MCF 10A (cell line): Measurements from ENCODE around the gene PTAFR. TPM values are rescaled to one million over a fixed set of nuclear protein-coding genes. Genes with fewer than 3 reads are reported as not detected.
A peak's percentile ranks its signal among the peaks of the same experiment; 100 is the strongest.

Experiments
- BruUV-seq: library from RNA; stranded (reverse); fragments of 400-500 nt; replicated peaks from 2 replicates; lab custom pipeline; 2021; lab: Mats Ljungman, UMichigan
- CTCF ChIA-PET: fragments of 300-600 bp; sonication (Branson Sonifier 250); formaldehyde crosslinking; extraction: SDS; loops from one replicate; lab custom pipeline; 2021; ENCODE audit warnings: antibody characterized with exemption, inconsistent platforms; lab: Yijun Ruan, JAX
- POLR2A ChIA-PET: fragments of 300-600, 350-650 bp; sonication (Branson Sonifier 250); formaldehyde crosslinking; extraction: SDS; loops from one replicate; lab custom pipeline; 2020; ENCODE audit warnings: antibody characterized with exemption, inconsistent platforms; lab: Yijun Ruan, JAX
- DNase-seq: peaks from one replicate; pipeline ENCODE4 v3.0.0-alpha.2; 2018; ENCODE audit not compliant: unreplicated experiment
- H3K27ac Mint-ChIP-seq: one replicate; pipeline ENCODE4 v1.8.0; 2022; ENCODE audit warnings: mild to moderate bottlenecking, low read depth, mixed read lengths; ENCODE audit not compliant: unreplicated experiment
- H3K27me3 Mint-ChIP-seq: one replicate; pipeline ENCODE4 v1.8.0; 2022; ENCODE audit warnings: mixed read lengths; ENCODE audit not compliant: insufficient read depth, unreplicated experiment
- H3K36me3 Mint-ChIP-seq: one replicate; pipeline ENCODE4 v1.8.0; 2022; ENCODE audit warnings: mild to moderate bottlenecking, moderate library complexity, mixed read lengths; ENCODE audit not compliant: insufficient read depth, unreplicated experiment
- H3K4me1 Mint-ChIP-seq: one replicate; pipeline ENCODE4 v1.8.0; 2022; ENCODE audit warnings: mixed read lengths; ENCODE audit not compliant: insufficient read depth, unreplicated experiment
- H3K4me3 Mint-ChIP-seq: one replicate; pipeline ENCODE4 v1.8.0; 2022; ENCODE audit warnings: mild to moderate bottlenecking, moderate library complexity, mixed read lengths; ENCODE audit not compliant: unreplicated experiment
- H3K9me3 Mint-ChIP-seq: one replicate; pipeline ENCODE4 v1.8.0; 2022; ENCODE audit warnings: mixed read lengths; ENCODE audit not compliant: unreplicated experiment
- intact Hi-C: fragments of 100-400 bp; cut with micrococcal nuclease; formaldehyde crosslinking; loops from 2 replicates; pipeline ENCODE4 v1.14.1; 2022
- total RNA-seq: library from RNA; stranded (reverse); gene quantifications from 2 replicates; pipeline ENCODE4 v1.2.3, GENCODE V29; 2022
- TF ChIP-seq, protein P1 (sequence below): fragments of 200-600 bp; IDR thresholded peaks from one replicate; pipeline ENCODE4 v1.8.0; 2022; ENCODE audit warnings: antibody characterized with exemption, mild to moderate bottlenecking; ENCODE audit not compliant: unreplicated experiment

PTAFR gene
- total RNA-seq, 1 experiment from 2014 or later: 1.6 TPM

GRCh38 chr1:28147264-28148094, 29.0 kb downstream of the PTAFR start:
- no peaks in the 10 kb centered on the region for H3K9me3 Mint-ChIP-seq
- H3K4me1 Mint-ChIP-seq: peaks cover 6% of the 10 kb centered on the region
- ChIA-PET CTCF (interaction anchor here (0.7 kb wide), 1 partner anchor 56 kb away, joined by 3 read pairs; no protein-coding TSS in a partner anchor), POLR2A (interaction anchor here (0.7 kb wide), 1 partner anchor 46 kb away, joined by 4 read pairs; no protein-coding TSS in a partner anchor)
- BruUV-seq: no TSS peak
- no peak overlapping the region for H3K27ac Mint-ChIP-seq
- DNase-seq: no peak
- intact Hi-C loops: no loop called here
- no peaks in the 10 kb centered on the region for H3K36me3 Mint-ChIP-seq
- TF ChIP-seq, protein P1, sequence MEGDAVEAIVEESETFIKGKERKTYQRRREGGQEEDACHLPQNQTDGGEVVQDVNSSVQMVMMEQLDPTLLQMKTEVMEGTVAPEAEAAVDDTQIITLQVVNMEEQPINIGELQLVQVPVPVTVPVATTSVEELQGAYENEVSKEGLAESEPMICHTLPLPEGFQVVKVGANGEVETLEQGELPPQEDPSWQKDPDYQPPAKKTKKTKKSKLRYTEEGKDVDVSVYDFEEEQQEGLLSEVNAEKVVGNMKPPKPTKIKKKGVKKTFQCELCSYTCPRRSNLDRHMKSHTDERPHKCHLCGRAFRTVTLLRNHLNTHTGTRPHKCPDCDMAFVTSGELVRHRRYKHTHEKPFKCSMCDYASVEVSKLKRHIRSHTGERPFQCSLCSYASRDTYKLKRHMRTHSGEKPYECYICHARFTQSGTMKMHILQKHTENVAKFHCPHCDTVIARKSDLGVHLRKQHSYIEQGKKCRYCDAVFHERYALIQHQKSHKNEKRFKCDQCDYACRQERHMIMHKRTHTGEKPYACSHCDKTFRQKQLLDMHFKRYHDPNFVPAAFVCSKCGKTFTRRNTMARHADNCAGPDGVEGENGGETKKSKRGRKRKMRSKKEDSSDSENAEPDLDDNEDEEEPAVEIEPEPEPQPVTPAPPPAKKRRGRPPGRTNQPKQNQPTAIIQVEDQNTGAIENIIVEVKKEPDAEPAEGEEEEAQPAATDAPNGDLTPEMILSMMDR: no peak
- H3K4me3 Mint-ChIP-seq: no peak overlapping the region
- H3K27me3 Mint-ChIP-seq: no peaks in the 10 kb centered on the region

GRCh38 chr1:28145728-28146127, 30.8 kb downstream of the PTAFR start:
- ChIA-PET POLR2A (interaction anchor here (1.3 kb wide), 1 partner anchor 9 kb away, joined by 3 read pairs; no protein-coding TSS in a partner anchor), CTCF (no interaction called here)
- no peak for DNase-seq
- no TSS peak for BruUV-seq
- H3K4me3 Mint-ChIP-seq: no peak overlapping the region
- no peaks in the 10 kb centered on the region for H3K36me3 Mint-ChIP-seq
- no peak overlapping the region for H3K27ac Mint-ChIP-seq
- TF ChIP-seq, protein P1: no peak
- no peaks in the 10 kb centered on the region for H3K27me3 Mint-ChIP-seq
- H3K9me3 Mint-ChIP-seq: no peaks in the 10 kb centered on the region
- intact Hi-C loops: no loop called here
- H3K4me1 Mint-ChIP-seq: peaks cover 6% of the 10 kb centered on the region

- DNase-seq: peak; percentile 86
- H3K4me1 Mint-ChIP-seq: peaks cover 8% of the 10 kb centered on the region
- intact Hi-C loops: no loop called here
- ChIA-PET CTCF (interaction anchor here (0.6 to 0.8 kb wide), 3 partner anchors 53 to 78 kb away, joined by 3 read pairs; no protein-coding TSS in a partner anchor), POLR2A (interaction anchor here (0.6 to 1.5 kb wide), 5 partner anchors 9 to 59 kb away, joined by 3 to 4 read pairs (median 3); no protein-coding TSS in a partner anchor)
- H3K36me3 Mint-ChIP-seq: no peaks in the 10 kb centered on the region
- BruUV-seq: no TSS peak
- no peak overlapping the region for H3K27ac Mint-ChIP-seq
- no peak overlapping the region for H3K4me3 Mint-ChIP-seq
- TF ChIP-seq, protein P1: no peak
- no peaks in the 10 kb centered on the region for H3K9me3 Mint-ChIP-seq
- H3K27me3 Mint-ChIP-seq: no peaks in the 10 kb centered on the region
Measured at GRCh38 chr1:28144203-28145135, 32.0 kb downstream of the PTAFR start.
